Activated CD8-positive, alpha-beta memory T cell treated with anti-CD3 and anti-CD28 coated beads, Interleukin-2, amount 50 U/mL, for 48 hours (primary cell): ENCODE results near the gene SCGB1C1.
A peak's percentile ranks its signal among the peaks of the same experiment; 100 is the strongest.
"Not testable (repeated sequence)": the region's sequence is repeated elsewhere in the genome, so short reads cannot be mapped to it uniquely, and the experiment has no call there.

Source experiments
- DNase-seq: peaks from one replicate; pipeline ENCODE4 v3.0.0-alpha.2; 2020

Gene SCGB1C1

GRCh38 chr11:192674-193128, at the start of gene SCGB1C1:
Gene SCGB1C1 (plus strand): TSS chr11:193078. CDS start chr11:193100, 22 bp downstream.
- not testable (repeated sequence) for DNase-seq

- not testable (repeated sequence) for DNase-seq
Measured at GRCh38 chr11:180242-180641, 12.6 kb upstream of the SCGB1C1 start.

GRCh38 chr11:189200-189783, 3.6 kb upstream of the SCGB1C1 start:
- peak; percentile 50 for DNase-seq

GRCh38 chr11:189843-190311, 3.0 kb upstream of the SCGB1C1 start:
- DNase-seq, result peak; percentile 74

GRCh38 chr11:190546-190945, 2.3 kb upstream of the SCGB1C1 start:
- not testable (repeated sequence) for DNase-seq

- peak; percentile 59 for DNase-seq
Measured at GRCh38 chr11:191490-192478, 1.1 kb upstream of the SCGB1C1 start.

- peak; percentile 47 for DNase-seq
Measured at GRCh38 chr11:193481-193880, 603 bp downstream of the SCGB1C1 start.

GRCh38 chr11:196786-197731, 4.2 kb downstream of the SCGB1C1 start:
- peak; percentile 47 for DNase-seq

GRCh38 chr11:197741-198235, 4.9 kb downstream of the SCGB1C1 start:
- no peak for DNase-seq

- no peak for DNase-seq
Measured at GRCh38 chr11:198236-198806, 5.4 kb downstream of the SCGB1C1 start.

- DNase-seq, result peak; percentile 48
Measured at GRCh38 chr11:199004-199581, 6.2 kb downstream of the SCGB1C1 start.

- DNase-seq, result no peak
Measured at GRCh38 chr11:199782-200181, 6.9 kb downstream of the SCGB1C1 start.

- DNase-seq, result no peak
Measured at GRCh38 chr11:200224-201003, 7.5 kb downstream of the SCGB1C1 start.

- DNase-seq, result no peak
Measured at GRCh38 chr11:201966-202365, 9.1 kb downstream of the SCGB1C1 start.

- DNase-seq, result peak; percentile 52
Measured at GRCh38 chr11:202490-202889, 9.6 kb downstream of the SCGB1C1 start.

GRCh38 chr11:203056-203944, 10.4 kb downstream of the SCGB1C1 start:
- DNase-seq, result peak; percentile 50

- DNase-seq, result peak; percentile 52
Measured at GRCh38 chr11:203945-204586, 11.2 kb downstream of the SCGB1C1 start.

- peak; percentile 46 for DNase-seq
Measured at GRCh38 chr11:204587-205109, 11.8 kb downstream of the SCGB1C1 start.
